Measurements from ENCODE around the gene SETDB1.
"Not testable (repeated sequence)": the region's sequence is repeated elsewhere in the genome, so short reads cannot be mapped to it uniquely, and the experiment has no call there.

The SETDB1 gene

GRCh38 chr1:150926097-150926741 is at the start of gene SETDB1:
Gene SETDB1, plus strand, starts transcription at chr1:150926363. Its CDS starts 1,352 bp downstream, at chr1:150927715.
- peak; percentile 99 for DNase-seq

GRCh38 chr1:150878931-150879330 is 47.2 kb upstream of the SETDB1 start:
- DNase-seq: not testable (repeated sequence)

- DNase-seq: no peak
Measured at GRCh38 chr1:150881331-150882070, 44.7 kb upstream of the SETDB1 start.

- not testable (repeated sequence) for DNase-seq
Measured at GRCh38 chr1:150883121-150883520, 43.0 kb upstream of the SETDB1 start.

- DNase-seq: no peak
Measured at GRCh38 chr1:150887018-150887417, 39.1 kb upstream of the SETDB1 start, which contains the start of gene CTXND2. Gene CTXND2, plus strand, starts transcription at chr1:150887136. Its CDS starts 25,179 bp downstream, at chr1:150912315.

- no peak for DNase-seq
Measured at GRCh38 chr1:150888727-150889126, 37.4 kb upstream of the SETDB1 start.

GRCh38 chr1:150890033-150890416 is 36.1 kb upstream of the SETDB1 start:
- no peak for DNase-seq

GRCh38 chr1:150893336-150893913 is 32.7 kb upstream of the SETDB1 start:
- no peak for DNase-seq

- DNase-seq: no peak
Measured at GRCh38 chr1:150895618-150896017, 30.5 kb upstream of the SETDB1 start.

GRCh38 chr1:150899795-150900194 is 26.4 kb upstream of the SETDB1 start:
- not testable (repeated sequence) for DNase-seq

GRCh38 chr1:150902346-150902745 is 23.8 kb upstream of the SETDB1 start:
- no peak for DNase-seq

- DNase-seq: no peak
Measured at GRCh38 chr1:150902751-150903150, 23.4 kb upstream of the SETDB1 start.

- no peak for DNase-seq
Measured at GRCh38 chr1:150905301-150905700, 20.9 kb upstream of the SETDB1 start.

- no peak for DNase-seq
Measured at GRCh38 chr1:150906329-150906728, 19.8 kb upstream of the SETDB1 start.

- no peak for DNase-seq
Measured at GRCh38 chr1:150906813-150907212, 19.4 kb upstream of the SETDB1 start.

GRCh38 chr1:150909585-150910180 is 16.5 kb upstream of the SETDB1 start:
- DNase-seq: no peak

- DNase-seq: no peak
Measured at GRCh38 chr1:150912623-150913022, 13.5 kb upstream of the SETDB1 start.

GRCh38 chr1:150917387-150917786 is 8.8 kb upstream of the SETDB1 start:
- no peak for DNase-seq

- DNase-seq: peak; percentile 86
Measured at GRCh38 chr1:150922519-150922975, 3.6 kb upstream of the SETDB1 start.

- DNase-seq: no peak
Measured at GRCh38 chr1:150925080-150925479, 1.1 kb upstream of the SETDB1 start.

GRCh38 chr1:150927624-150928023 is 1.5 kb downstream of the SETDB1 start:
- no peak for DNase-seq

GRCh38 chr1:150928286-150928685 is 2.1 kb downstream of the SETDB1 start:
- DNase-seq: no peak

- DNase-seq: not testable (repeated sequence)
Measured at GRCh38 chr1:150928775-150929174, 2.6 kb downstream of the SETDB1 start.
